Retinal pigment epithelial cell (primary cell): ENCODE data around the gene GOLIM4.

ENCODE experiments used
- DNase-seq: peaks from one replicate; pipeline ENCODE4 v3.0.0-alpha.2; 2010; ENCODE audit warnings: low read depth
- H3K4me3 ChIP-seq: 2 replicates; pipeline ENCODE4 v1.5.1; 2011; ENCODE audit warnings: mild to moderate bottlenecking, low read length, control low read depth, moderate library complexity
- TF ChIP-seq, protein P1 (sequence below): conservative IDR thresholded peaks from 2 replicates; pipeline ENCODE4 v1.5.1; 2011; ENCODE audit warnings: low read depth, low read length, control low read depth, inconsistent platforms

GOLIM4 gene

DNA sequence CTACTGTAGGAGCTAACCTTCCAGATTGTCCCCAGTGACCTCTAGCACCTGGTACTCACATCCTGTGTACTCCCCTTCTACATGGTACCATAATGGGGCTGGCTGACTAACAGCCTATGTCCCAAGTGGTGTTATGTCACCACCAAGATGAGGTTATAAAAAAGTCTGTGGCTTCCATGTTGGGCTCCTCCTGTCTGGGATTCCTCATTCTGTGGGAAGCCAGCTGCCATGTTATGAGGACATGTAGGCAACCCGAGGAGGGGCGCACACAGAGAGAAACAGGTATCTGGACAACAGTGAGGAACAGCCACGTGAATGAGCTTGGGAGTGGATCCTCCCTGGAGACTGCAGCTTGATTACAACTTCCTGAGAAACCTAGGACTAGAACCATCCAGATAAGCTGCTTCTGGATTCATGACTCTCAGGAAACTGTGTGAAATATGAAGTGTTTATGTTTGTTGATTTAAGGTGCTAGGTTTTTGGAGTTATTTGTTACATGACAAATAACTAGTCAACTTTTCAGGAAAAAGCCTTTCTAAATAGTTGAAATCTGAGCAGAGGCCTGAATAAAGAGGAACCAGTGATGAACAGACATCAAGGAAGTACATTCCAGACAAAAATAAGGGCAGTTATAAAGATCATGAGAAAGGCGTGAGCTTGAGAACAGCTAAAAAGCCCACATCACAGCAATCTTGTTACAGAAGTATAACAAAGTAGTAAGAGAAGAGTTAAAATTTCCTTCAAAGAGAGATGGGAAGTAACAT lies 21.7 kb downstream of the GOLIM4 start:
- DNase-seq, result no peak
- TF ChIP-seq, protein P1, sequence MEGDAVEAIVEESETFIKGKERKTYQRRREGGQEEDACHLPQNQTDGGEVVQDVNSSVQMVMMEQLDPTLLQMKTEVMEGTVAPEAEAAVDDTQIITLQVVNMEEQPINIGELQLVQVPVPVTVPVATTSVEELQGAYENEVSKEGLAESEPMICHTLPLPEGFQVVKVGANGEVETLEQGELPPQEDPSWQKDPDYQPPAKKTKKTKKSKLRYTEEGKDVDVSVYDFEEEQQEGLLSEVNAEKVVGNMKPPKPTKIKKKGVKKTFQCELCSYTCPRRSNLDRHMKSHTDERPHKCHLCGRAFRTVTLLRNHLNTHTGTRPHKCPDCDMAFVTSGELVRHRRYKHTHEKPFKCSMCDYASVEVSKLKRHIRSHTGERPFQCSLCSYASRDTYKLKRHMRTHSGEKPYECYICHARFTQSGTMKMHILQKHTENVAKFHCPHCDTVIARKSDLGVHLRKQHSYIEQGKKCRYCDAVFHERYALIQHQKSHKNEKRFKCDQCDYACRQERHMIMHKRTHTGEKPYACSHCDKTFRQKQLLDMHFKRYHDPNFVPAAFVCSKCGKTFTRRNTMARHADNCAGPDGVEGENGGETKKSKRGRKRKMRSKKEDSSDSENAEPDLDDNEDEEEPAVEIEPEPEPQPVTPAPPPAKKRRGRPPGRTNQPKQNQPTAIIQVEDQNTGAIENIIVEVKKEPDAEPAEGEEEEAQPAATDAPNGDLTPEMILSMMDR, result no peak
- no peak overlapping the region for H3K4me3 ChIP-seq

DNA sequence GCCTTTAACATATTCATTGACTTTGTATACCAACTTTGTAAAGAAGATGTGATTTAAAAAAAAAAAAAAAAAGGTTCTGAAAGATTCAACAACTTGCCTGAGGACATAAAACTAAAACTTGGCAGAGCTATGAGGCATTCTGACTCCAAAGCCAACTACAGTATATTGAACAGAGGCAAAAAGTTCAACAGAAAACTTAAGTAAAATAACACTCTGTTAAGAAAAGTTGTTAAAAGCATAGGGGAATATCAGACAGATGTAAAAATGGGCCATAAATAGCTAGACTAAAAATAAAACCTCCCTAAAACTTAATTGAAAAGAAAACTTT lies 23.4 kb downstream of the GOLIM4 start:
- TF ChIP-seq, protein P1, result no peak
- DNase-seq, result no peak
- no peak overlapping the region for H3K4me3 ChIP-seq

DNA sequence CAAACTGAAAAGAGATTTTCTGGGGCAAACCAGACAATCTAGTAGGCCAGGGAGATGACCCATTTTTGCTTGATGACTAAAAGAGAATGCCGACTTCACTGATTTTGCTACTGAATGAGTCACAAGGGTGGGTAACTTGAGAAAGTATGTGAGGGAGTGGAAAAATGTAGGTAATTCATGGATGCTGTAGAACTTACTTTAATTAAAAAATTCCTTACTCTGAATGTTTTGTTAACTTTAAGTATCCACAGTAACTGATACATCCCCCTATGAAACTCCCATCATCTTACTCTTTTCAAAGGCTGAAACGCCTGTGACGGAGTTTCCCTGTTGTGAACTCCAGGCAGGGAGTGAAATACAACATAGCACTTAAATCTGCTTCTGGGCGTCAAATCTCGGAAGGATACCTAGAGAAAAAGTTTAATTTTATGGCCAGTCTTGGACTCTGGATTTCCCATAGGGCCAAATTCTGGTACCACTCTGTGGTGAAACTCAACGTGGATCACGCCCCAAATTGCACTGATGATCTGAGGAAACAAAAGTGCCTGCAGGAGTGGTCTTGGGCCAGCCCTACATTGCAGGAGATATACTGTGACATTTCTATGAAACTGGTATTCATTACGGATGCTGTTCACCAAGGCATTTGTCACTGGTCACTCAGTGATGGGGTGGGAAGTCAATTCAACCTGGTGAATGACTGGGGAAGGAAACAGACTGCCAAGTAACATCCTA lies 24.0 kb downstream of the GOLIM4 start:
- TF ChIP-seq, protein P1, result no peak
- DNase-seq, result peak; percentile 69
- no peak overlapping the region for H3K4me3 ChIP-seq

DNA sequence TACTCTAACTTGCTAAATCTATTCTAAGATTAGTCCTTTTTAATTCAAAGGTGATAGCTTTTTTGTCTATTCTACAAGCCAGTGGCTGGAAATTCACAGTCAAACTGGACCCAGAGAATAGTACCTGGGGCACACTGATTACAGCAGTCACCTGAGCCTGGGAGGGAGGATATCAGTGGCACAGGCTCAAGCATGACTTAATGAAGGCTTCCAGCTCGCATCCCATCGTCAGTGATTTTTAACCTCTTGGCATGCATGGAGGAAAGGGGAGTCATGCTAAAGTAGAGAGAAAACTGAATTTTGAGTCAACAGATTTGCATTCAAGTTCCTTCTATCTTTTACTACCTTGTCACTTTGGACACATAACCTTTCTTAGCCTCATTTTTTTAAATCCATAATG lies 24.8 kb downstream of the GOLIM4 start:
- TF ChIP-seq, protein P1, result no peak
- no peak for DNase-seq
- no peak overlapping the region for H3K4me3 ChIP-seq

DNA sequence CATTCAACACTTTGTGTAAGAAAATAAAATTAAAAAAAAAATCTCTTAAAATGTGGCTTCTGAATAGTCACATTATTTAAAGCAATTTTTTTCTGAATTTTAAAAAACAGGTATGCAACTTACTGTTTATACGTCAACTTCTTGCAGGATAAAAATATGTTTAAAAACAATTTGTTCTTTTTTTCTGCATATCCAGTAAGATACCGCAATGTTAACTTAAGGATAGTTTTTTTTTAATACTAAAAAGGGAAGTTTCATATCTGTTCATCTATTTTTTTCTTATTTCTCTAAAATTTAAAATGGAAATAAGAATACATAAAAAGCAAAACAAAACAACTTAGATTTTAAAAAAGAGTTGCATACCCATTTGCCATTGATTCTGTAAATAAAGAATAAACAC lies 27.4 kb downstream of the GOLIM4 start:
- no peak overlapping the region for H3K4me3 ChIP-seq
- TF ChIP-seq, protein P1, result no peak
- DNase-seq, result no peak

DNA sequence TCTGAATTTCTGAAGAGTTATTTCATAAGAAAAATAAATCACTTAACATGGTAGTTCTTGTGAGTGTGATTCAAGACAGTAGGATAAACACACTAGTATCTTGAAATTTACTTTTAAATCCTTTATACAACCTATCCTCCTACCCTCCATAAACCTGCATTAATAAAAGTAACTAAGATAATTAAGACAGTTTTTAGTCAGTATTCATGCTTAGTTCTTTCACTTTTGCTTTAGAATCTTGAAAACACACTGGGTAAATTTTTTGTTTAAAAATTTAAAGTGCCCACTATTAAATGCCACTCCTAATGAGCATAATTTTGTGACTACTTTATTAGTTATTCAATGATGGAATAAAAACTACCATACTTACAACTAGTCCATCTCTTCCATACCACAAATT lies 28.8 kb downstream of the GOLIM4 start:
- TF ChIP-seq, protein P1, result no peak
- DNase-seq, result no peak
- H3K4me3 ChIP-seq, result no peak overlapping the region

DNA sequence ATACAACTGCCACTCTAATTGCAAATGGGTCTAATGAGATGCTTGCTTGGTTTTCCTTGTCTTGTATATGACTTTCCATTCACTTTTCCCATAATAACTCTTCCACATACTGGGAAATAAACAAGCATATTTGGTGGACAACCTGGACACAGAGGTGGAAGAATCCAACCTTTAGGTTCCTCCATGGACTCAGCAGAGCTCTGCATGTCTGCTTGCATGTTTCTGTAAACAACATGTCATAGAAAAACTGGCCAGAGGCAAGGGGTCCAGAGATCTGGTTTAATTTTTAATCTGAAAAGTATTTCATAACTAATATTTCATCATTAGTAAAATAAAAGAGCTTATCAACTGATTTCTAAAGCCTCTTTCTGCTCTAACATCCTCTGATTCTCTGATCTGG lies 30.2 kb downstream of the GOLIM4 start:
- TF ChIP-seq, protein P1, result no peak
- no peak for DNase-seq
- no peak overlapping the region for H3K4me3 ChIP-seq
